Retinal pigment epithelial cell (primary cell): ENCODE measurements around the gene LYRM9.

Experiments
- DNase-seq: peaks from one replicate; pipeline ENCODE4 v3.0.0-alpha.2; 2010; ENCODE audit warnings: low read depth
- H3K4me3 ChIP-seq: 2 replicates; pipeline ENCODE4 v1.5.1; 2011; ENCODE audit warnings: mild to moderate bottlenecking, low read length, control low read depth, moderate library complexity
- CTCF ChIP-seq: conservative IDR thresholded peaks from 2 replicates; pipeline ENCODE4 v1.5.1; 2011; ENCODE audit warnings: low read depth, low read length, control low read depth, inconsistent platforms

Gene LYRM9

GRCh38 chr17:27930000-27930399 is 36.8 kb upstream of the LYRM9 start:
- TF ChIP-seq CTCF: no peak
- no peak for DNase-seq
- no peak overlapping the region for H3K4me3 ChIP-seq

- no peak overlapping the region for H3K4me3 ChIP-seq
- no peak for DNase-seq
- TF ChIP-seq CTCF: no peak
Measured at GRCh38 chr17:27928587-27928986, 35.4 kb upstream of the LYRM9 start.

GRCh38 chr17:27927781-27928180 is 34.6 kb upstream of the LYRM9 start:
- TF ChIP-seq CTCF: no peak
- no peak for DNase-seq
- no peak overlapping the region for H3K4me3 ChIP-seq

GRCh38 chr17:27921599-27921998 is 28.4 kb upstream of the LYRM9 start:
- no peak for DNase-seq
- no peak for TF ChIP-seq CTCF

GRCh38 chr17:27921077-27921476 is 27.9 kb upstream of the LYRM9 start:
- TF ChIP-seq CTCF: no peak
- H3K4me3 ChIP-seq: no peak overlapping the region
- no peak for DNase-seq

More at GRCh38 chr17:27921599-27921998, 28.4 kb upstream of the LYRM9 start:
- H3K4me3 ChIP-seq: no peak overlapping the region

GRCh38 chr17:27920569-27920968 is 27.4 kb upstream of the LYRM9 start:
- no peak for DNase-seq
- TF ChIP-seq CTCF: no peak
- no peak overlapping the region for H3K4me3 ChIP-seq

GRCh38 chr17:27919079-27919478 is 25.9 kb upstream of the LYRM9 start:
- no peak for DNase-seq
- TF ChIP-seq CTCF: no peak
- no peak overlapping the region for H3K4me3 ChIP-seq
